ENCODE measurements around the gene POC1A.

Gene POC1A

DNA sequence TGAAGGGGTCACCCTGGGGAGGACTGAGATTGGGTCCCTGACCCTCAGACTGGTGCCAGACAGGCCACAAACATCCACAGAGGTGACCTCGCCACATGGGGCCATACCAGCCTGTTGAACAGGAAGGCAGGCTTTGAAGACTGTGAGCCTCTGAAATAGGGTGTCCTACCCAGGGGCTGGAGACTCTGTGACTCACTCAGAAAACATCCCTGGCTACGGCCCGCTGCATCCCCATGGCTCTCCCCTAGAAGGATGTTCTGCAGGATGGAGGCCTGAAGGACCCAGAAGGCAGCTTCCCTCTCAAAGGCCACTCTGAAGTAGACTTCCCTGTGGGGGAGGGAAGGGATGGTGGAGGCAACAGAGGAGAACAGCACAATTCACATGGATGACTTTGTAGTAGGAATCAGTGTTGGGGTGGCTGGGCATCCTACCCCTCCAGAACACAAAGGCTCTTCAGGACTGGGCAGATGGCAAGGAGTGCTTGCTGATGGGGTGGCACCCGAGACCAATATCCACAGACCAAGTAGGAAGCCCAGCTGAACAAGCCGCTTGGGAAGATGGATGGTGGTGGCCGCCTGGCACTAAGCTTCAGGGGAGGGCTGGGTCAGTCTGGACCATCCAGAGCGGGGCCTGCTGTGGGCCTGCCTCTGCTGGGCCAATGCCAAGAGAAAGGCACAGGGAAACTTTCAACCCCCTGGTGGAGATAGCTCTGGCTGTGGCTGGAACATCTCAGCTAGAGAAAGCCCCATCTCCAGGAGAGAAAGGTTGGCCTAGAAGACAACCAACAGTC lies 60.3 kb downstream of the POC1A start:
- Histone ChIP-seq H3K27ac (ENCODE audit: poor library complexity, severe bottlenecking) (no peak overlapping the region), H3K4me3 (ENCODE audit: severe bottlenecking) (no peak overlapping the region), H3K4me1 (ENCODE audit: insufficient read depth, poor library complexity, severe bottlenecking) (peaks cover 10% of the 10 kb centered on the region), H3K27me3 (ENCODE audit: insufficient read depth, poor library complexity, severe bottlenecking) (no peaks in the 10 kb centered on the region), H3K9me3 (ENCODE audit: severe bottlenecking) (no peaks in the 10 kb centered on the region), H3K36me3 (ENCODE audit: low read depth) (peaks cover 13% of the 10 kb centered on the region; the same call in 1 of the 2 replicates)
- DNase-seq (ENCODE audit: low spot score) (no peak), ATAC-seq (ENCODE audit: low read depth) (peak; percentile 52; the same call in 2 of the 3 replicates)
- TF ChIP-seq, protein P1, sequence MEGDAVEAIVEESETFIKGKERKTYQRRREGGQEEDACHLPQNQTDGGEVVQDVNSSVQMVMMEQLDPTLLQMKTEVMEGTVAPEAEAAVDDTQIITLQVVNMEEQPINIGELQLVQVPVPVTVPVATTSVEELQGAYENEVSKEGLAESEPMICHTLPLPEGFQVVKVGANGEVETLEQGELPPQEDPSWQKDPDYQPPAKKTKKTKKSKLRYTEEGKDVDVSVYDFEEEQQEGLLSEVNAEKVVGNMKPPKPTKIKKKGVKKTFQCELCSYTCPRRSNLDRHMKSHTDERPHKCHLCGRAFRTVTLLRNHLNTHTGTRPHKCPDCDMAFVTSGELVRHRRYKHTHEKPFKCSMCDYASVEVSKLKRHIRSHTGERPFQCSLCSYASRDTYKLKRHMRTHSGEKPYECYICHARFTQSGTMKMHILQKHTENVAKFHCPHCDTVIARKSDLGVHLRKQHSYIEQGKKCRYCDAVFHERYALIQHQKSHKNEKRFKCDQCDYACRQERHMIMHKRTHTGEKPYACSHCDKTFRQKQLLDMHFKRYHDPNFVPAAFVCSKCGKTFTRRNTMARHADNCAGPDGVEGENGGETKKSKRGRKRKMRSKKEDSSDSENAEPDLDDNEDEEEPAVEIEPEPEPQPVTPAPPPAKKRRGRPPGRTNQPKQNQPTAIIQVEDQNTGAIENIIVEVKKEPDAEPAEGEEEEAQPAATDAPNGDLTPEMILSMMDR (IDR thresholded peaks at IDR 0.05; ENCODE audit: poor library complexity, severe bottlenecking): no peak

DNA sequence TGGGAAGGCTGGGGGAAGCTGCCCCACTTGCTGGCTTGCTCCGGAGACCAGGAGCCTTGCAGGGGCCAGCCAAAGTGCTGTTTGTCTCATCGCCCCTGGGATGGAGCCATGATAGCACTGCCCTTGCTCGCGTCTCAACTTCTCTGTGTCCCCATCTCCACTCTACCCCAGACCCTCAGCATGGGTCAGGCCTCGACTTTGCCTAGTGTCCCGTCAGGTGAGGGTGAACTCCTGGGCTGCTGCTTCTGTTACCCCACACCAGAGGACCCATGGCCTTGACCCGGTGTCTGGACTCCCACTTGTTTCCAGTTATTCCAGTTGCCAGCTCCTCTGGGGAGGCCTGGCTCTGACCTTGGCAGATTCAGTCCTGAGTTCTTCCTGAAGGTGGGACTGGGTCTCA lies 61.3 kb downstream of the POC1A start:
- H3K27me3 ChIP-seq (ENCODE audit: insufficient read depth, poor library complexity, severe bottlenecking): no peaks in the 10 kb centered on the region
- no peak overlapping the region for H3K4me3 ChIP-seq (ENCODE audit: severe bottlenecking)
- no peaks in the 10 kb centered on the region for H3K9me3 ChIP-seq (ENCODE audit: severe bottlenecking)
- DNase-seq (ENCODE audit: low spot score) (no peak), ATAC-seq (ENCODE audit: low read depth) (no peak)
- peaks cover 9% of the 10 kb centered on the region; the same call in 1 of the 2 replicates for H3K36me3 ChIP-seq (ENCODE audit: low read depth)
- peaks cover 10% of the 10 kb centered on the region for H3K4me1 ChIP-seq (ENCODE audit: insufficient read depth, poor library complexity, severe bottlenecking)
- TF ChIP-seq, protein P1 (IDR thresholded peaks at IDR 0.05; ENCODE audit: poor library complexity, severe bottlenecking): no peak
- no peak overlapping the region for H3K27ac ChIP-seq (ENCODE audit: poor library complexity, severe bottlenecking)

DNA sequence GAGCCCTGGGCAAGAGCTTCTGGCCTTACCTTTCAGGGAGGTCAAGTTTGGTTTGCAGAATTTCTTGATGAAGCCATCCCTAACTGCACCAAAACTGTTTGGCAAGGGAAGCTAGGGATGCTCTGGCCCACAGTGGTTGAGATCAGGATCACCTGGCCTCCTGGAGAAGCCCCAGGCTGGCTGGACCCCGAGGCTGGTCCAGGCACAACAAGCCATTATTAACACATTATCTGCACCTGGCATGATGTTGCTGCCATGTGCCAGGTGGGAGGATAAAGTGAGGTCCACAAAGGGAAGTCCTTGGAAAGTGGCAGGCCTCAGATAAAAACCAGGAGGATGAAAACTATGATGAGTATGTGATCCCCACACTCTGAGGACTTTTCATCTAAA lies 62.0 kb downstream of the POC1A start:
- ATAC-seq (ENCODE audit: low read depth) (no peak), DNase-seq (ENCODE audit: low spot score) (no peak)
- TF ChIP-seq, protein P1 (IDR thresholded peaks at IDR 0.05; ENCODE audit: poor library complexity, severe bottlenecking): no peak
- H3K4me3 ChIP-seq (ENCODE audit: severe bottlenecking): no peak overlapping the region
- H3K9me3 ChIP-seq (ENCODE audit: severe bottlenecking): no peaks in the 10 kb centered on the region
- H3K36me3 ChIP-seq (ENCODE audit: low read depth): peaks cover 7% of the 10 kb centered on the region; the same call in 1 of the 2 replicates
- peaks cover 10% of the 10 kb centered on the region for H3K4me1 ChIP-seq (ENCODE audit: insufficient read depth, poor library complexity, severe bottlenecking)
- H3K27ac ChIP-seq (ENCODE audit: poor library complexity, severe bottlenecking): no peak overlapping the region
- H3K27me3 ChIP-seq (ENCODE audit: insufficient read depth, poor library complexity, severe bottlenecking): no peaks in the 10 kb centered on the region

DNA sequence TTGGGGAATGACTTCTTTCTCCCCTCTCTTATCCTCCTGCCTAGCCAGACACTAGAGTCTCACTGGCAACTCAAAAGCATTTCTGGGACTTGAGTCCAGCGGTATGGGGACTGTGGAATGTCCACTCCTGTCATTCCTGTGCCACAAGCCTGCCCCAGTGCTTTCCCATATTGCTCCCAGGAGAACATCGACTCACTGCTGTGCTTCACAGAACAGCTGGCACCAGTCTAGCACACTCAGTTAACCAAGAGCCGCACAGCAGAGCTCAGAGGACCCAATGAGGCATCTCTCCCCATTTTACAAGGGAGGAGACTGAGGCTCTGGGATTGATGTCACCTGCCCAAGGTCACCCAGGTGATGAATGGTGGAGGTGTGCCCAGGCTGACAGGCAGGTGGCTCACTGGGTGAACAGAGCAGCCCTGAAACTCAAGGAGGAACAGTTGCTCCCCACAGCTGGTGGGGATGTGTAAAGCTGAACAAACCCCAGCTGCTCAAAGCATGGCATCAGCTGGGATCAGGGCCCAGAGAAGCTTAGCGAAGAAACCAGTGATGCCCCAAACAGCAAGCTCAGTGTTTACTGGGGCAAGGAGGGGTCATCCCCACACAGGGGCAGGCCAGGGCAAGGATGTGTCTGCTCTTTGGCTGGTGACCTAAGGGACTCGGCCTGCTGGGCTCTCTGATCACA lies 62.5 kb downstream of the POC1A start:
- Histone ChIP-seq H3K27ac (ENCODE audit: poor library complexity, severe bottlenecking) (no peak overlapping the region), H3K27me3 (ENCODE audit: insufficient read depth, poor library complexity, severe bottlenecking) (no peaks in the 10 kb centered on the region), H3K4me1 (ENCODE audit: insufficient read depth, poor library complexity, severe bottlenecking) (peaks cover 10% of the 10 kb centered on the region), H3K9me3 (ENCODE audit: severe bottlenecking) (no peaks in the 10 kb centered on the region), H3K36me3 (ENCODE audit: low read depth) (peaks cover 7% of the 10 kb centered on the region; the same call in 1 of the 2 replicates), H3K4me3 (ENCODE audit: severe bottlenecking) (no peak overlapping the region)
- no peak for ATAC-seq (ENCODE audit: low read depth)
- TF ChIP-seq, protein P1 (IDR thresholded peaks at IDR 0.05; ENCODE audit: poor library complexity, severe bottlenecking): no peak
- no peak for DNase-seq (ENCODE audit: low spot score)
